Measurements from ENCODE around the gene CCDC141.

CCDC141 gene

GRCh38 chr2:178912416-178913048, 137.4 kb downstream of the CCDC141 start:
- no peak for DNase-seq (ENCODE audit: low spot score)

GRCh38 chr2:178911039-178911438, 138.9 kb downstream of the CCDC141 start:
- no peak for DNase-seq (ENCODE audit: low spot score)

- DNase-seq (ENCODE audit: low spot score): no peak
These were observed 139.9 kb downstream of the CCDC141 start for GRCh38 chr2:178910005-178910404.

- no peak for DNase-seq (ENCODE audit: low spot score)
These were observed 140.4 kb downstream of the CCDC141 start for GRCh38 chr2:178909507-178909906.

- no peak for DNase-seq (ENCODE audit: low spot score)
These were observed 141.1 kb downstream of the CCDC141 start for GRCh38 chr2:178908810-178909209.

GRCh38 chr2:178905261-178905660, 144.7 kb downstream of the CCDC141 start:
- no peak for DNase-seq (ENCODE audit: low spot score)

- no peak for DNase-seq (ENCODE audit: low spot score)
These were observed 150.3 kb downstream of the CCDC141 start for GRCh38 chr2:178899656-178900055.

GRCh38 chr2:178895872-178896271, 154.1 kb downstream of the CCDC141 start:
- DNase-seq (ENCODE audit: low spot score): no peak

GRCh38 chr2:178895171-178895570, 154.8 kb downstream of the CCDC141 start:
- DNase-seq (ENCODE audit: low spot score): no peak

- no peak for DNase-seq (ENCODE audit: low spot score)
These were observed 156.9 kb downstream of the CCDC141 start for GRCh38 chr2:178892751-178893625.

- no peak for DNase-seq (ENCODE audit: low spot score)
These were observed 157.9 kb downstream of the CCDC141 start for GRCh38 chr2:178891959-178892485.

- DNase-seq (ENCODE audit: low spot score): peak; percentile 66
These were observed 158.5 kb downstream of the CCDC141 start for GRCh38 chr2:178891265-178891958.

- DNase-seq (ENCODE audit: low spot score): no peak
These were observed 163.9 kb downstream of the CCDC141 start for GRCh38 chr2:178886006-178886405.

GRCh38 chr2:178884440-178884839, 165.5 kb downstream of the CCDC141 start:
- DNase-seq (ENCODE audit: low spot score): no peak

GRCh38 chr2:178882666-178883440, 167.1 kb downstream of the CCDC141 start:
- peak; percentile 61 for DNase-seq (ENCODE audit: low spot score)

GRCh38 chr2:178881075-178881474, 168.9 kb downstream of the CCDC141 start:
- no peak for DNase-seq (ENCODE audit: low spot score)

GRCh38 chr2:178880257-178880656, 169.7 kb downstream of the CCDC141 start:
- no peak for DNase-seq (ENCODE audit: low spot score)

GRCh38 chr2:178877874-178878273, 172.1 kb downstream of the CCDC141 start:
- DNase-seq (ENCODE audit: low spot score): no peak

- DNase-seq (ENCODE audit: low spot score): no peak
These were observed 175.3 kb downstream of the CCDC141 start for GRCh38 chr2:178874529-178875240.

- DNase-seq (ENCODE audit: low spot score): no peak
These were observed 176.0 kb downstream of the CCDC141 start for GRCh38 chr2:178873912-178874311.

- no peak for DNase-seq (ENCODE audit: low spot score)
These were observed 178.4 kb downstream of the CCDC141 start for GRCh38 chr2:178871536-178871935.
